ENCODE measurements around the gene GLRX3. TPM values are rescaled to one million over a fixed set of nuclear protein-coding genes. Genes with fewer than 3 reads are reported as not detected.

GLRX3 gene
- total RNA-seq, 1 donor from 2014 or later = 111 TPM

DNA sequence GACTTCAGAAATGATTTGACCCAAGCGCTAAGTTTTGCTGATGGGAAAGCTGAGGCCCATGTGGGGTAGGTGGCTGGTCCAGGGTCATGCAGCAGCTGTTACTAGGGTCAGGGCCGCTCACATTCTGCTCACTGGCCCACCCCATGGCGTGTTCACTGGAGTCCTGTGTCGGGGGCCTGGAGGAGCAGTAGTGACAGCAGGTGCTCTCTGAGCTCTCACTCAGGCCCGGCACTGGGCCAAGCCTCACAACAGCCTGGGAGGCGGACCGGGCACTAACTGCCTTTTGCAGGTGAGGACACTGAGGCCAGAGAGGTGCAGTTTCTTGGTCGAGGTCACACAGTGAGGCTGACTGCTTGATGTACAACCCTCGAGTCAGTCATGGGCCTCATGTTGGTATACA, 82.7 kb downstream of the GLRX3 start:
- DNase-seq (ENCODE audit: low spot score) = no peak
- H3K4me3 Mint-ChIP-seq (ENCODE audit: unreplicated experiment) = no peak overlapping the region
- H3K4me1 Mint-ChIP-seq (ENCODE audit: unreplicated experiment) = no peaks in the 10 kb centered on the region
- no peak overlapping the region for H3K27ac Mint-ChIP-seq (ENCODE audit: unreplicated experiment)
- peaks cover 5% of the 10 kb centered on the region for H3K36me3 Mint-ChIP-seq (ENCODE audit: low read depth, unreplicated experiment)
- H3K27me3 Mint-ChIP-seq (ENCODE audit: unreplicated experiment) = peaks cover 9% of the 10 kb centered on the region
- TF ChIP-seq, protein P1, sequence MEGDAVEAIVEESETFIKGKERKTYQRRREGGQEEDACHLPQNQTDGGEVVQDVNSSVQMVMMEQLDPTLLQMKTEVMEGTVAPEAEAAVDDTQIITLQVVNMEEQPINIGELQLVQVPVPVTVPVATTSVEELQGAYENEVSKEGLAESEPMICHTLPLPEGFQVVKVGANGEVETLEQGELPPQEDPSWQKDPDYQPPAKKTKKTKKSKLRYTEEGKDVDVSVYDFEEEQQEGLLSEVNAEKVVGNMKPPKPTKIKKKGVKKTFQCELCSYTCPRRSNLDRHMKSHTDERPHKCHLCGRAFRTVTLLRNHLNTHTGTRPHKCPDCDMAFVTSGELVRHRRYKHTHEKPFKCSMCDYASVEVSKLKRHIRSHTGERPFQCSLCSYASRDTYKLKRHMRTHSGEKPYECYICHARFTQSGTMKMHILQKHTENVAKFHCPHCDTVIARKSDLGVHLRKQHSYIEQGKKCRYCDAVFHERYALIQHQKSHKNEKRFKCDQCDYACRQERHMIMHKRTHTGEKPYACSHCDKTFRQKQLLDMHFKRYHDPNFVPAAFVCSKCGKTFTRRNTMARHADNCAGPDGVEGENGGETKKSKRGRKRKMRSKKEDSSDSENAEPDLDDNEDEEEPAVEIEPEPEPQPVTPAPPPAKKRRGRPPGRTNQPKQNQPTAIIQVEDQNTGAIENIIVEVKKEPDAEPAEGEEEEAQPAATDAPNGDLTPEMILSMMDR (IDR thresholded peaks at IDR 0.05; ENCODE audit: unreplicated experiment) = no peak
- peaks cover 38% of the 10 kb centered on the region for H3K9me3 Mint-ChIP-seq (ENCODE audit: unreplicated experiment)

DNA sequence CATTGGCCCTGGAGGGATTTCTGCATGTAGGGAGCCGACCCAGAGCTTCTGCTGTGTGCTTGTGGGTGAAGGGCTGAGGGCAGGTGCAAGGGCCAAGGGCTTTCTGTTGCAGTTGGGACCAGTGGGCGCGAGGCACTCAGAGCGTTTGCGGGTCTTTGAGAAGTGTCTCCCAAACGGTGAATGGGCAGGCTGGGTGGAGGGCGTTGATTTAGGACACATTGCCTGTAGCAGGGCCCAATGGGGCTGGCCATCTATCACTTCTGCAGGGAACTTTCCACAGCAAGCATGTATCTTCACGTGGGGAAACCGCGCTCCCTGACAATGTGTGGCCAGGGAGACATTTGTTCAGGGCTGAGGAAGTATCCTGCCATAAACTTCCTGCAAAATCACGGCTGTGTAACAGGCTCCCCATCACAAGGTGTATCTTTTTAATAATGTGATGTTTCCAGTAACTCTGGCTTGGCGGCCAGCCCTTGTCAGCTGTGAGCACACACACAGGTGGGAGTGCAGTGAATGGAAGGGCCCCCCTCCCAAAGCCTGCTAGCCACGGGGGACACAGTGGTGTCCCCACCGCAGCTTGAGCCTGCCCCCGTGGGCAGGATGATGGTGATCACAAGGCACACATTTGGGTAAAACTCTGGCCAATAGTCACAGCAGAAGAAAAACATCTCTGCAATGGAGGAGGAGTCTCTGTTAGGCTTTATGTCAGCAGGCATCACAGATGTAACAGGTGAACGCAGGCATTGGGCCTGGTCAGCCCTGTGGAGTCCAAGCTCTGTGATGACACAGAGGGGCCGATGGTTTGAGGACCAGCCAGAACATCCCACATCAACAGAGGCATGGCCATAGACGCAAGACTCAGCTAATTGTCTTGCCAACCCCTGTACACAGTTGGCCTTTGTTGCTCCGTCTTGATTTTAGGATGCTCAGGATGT, 84.3 kb downstream of the GLRX3 start:
- TF ChIP-seq, protein P1 (IDR thresholded peaks at IDR 0.05; ENCODE audit: unreplicated experiment) = no peak
- H3K36me3 Mint-ChIP-seq (ENCODE audit: low read depth, unreplicated experiment) = peaks cover 9% of the 10 kb centered on the region
- DNase-seq (ENCODE audit: low spot score) = no peak
- H3K4me1 Mint-ChIP-seq (ENCODE audit: unreplicated experiment) = no peaks in the 10 kb centered on the region
- no peak overlapping the region for H3K27ac Mint-ChIP-seq (ENCODE audit: unreplicated experiment)
- no peak overlapping the region for H3K4me3 Mint-ChIP-seq (ENCODE audit: unreplicated experiment)
- H3K27me3 Mint-ChIP-seq (ENCODE audit: unreplicated experiment) = peaks cover 11% of the 10 kb centered on the region
- peaks cover 43% of the 10 kb centered on the region for H3K9me3 Mint-ChIP-seq (ENCODE audit: unreplicated experiment)

DNA sequence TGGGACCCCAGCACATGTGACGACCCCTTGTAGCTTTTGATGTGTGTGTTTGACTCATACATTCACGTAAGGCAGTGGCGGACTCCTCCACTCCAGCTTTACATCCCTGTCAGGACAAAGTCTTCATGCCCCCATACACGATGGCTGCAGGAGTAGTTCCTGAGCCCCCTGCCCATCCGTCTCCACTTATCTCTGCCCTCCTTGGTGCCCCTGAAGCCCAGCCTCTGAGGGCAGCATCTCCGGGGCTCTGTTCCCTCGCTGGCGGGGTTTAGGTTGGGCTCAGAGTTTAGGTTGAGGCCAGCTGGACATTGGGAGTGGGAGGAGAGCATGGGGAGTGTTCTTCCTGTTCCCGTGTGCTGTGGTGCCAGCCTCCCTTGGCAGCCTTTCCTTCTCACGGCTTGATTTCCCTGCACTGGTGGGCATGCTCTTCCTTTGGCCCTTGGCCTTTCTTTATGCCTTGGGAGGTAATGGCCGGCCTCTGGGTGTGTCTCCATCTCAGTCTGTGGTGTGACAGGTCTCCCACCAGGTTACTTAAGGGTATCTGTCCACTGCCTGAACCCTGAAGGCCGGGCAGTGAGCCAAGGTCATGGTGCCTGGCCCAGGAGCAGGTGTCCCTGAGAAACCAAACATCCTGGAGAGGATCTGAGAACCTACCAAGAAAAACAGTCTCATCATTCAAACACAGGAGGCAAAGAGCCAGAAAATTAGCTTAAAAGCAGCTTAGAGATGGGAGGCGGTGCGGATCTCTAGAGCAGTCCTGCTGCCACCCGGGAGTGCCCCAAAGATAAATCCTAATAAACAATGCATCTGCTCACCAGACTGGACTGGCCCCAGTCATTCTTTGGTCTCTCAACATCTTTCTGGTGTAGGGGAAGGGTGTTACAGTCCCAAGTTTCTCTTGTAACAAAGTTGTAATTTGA, 85.5 kb downstream of the GLRX3 start:
- Mint-ChIP-seq H3K36me3 (ENCODE audit: low read depth, unreplicated experiment) (peaks cover 9% of the 10 kb centered on the region), H3K27ac (ENCODE audit: unreplicated experiment) (no peak overlapping the region), H3K27me3 (ENCODE audit: unreplicated experiment) (peaks cover 12% of the 10 kb centered on the region), H3K9me3 (ENCODE audit: unreplicated experiment) (peaks cover 43% of the 10 kb centered on the region), H3K4me3 (ENCODE audit: unreplicated experiment) (no peak overlapping the region), H3K4me1 (ENCODE audit: unreplicated experiment) (no peaks in the 10 kb centered on the region)
- TF ChIP-seq, protein P1 (IDR thresholded peaks at IDR 0.05; ENCODE audit: unreplicated experiment) = no peak
- DNase-seq (ENCODE audit: low spot score) = no peak

DNA sequence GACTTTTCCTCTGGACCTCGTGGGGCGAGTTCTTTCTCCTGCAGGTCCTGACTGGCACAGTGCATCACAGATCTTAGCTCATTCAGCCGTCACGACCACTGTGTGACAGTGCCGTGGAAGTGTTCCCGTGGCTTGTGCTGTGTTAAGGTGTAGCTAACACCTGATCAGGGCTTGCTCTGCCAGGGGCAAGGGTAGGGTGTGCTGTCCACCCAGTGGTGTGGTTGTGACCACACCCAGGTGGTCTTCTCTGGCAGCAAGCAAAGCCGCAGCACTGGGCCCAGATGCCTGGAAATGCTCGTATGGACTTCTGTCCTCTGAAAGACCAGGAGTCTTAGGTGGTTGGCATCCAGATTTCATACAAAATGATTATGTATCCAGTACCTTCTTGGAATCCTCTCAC, 86.2 kb downstream of the GLRX3 start:
- Mint-ChIP-seq H3K4me3 (ENCODE audit: unreplicated experiment) (no peak overlapping the region), H3K27me3 (ENCODE audit: unreplicated experiment) (peaks cover 13% of the 10 kb centered on the region), H3K9me3 (ENCODE audit: unreplicated experiment) (peaks cover 46% of the 10 kb centered on the region), H3K36me3 (ENCODE audit: low read depth, unreplicated experiment) (peaks cover 6% of the 10 kb centered on the region), H3K4me1 (ENCODE audit: unreplicated experiment) (no peaks in the 10 kb centered on the region), H3K27ac (ENCODE audit: unreplicated experiment) (no peak overlapping the region)
- no peak for DNase-seq (ENCODE audit: low spot score)
- TF ChIP-seq, protein P1 (IDR thresholded peaks at IDR 0.05; ENCODE audit: unreplicated experiment) = no peak
